ENCODE results near the gene DGLUCY.
"Not testable (repeated sequence)": the region's sequence is repeated elsewhere in the genome, so short reads cannot be mapped to it uniquely, and the experiment has no call there.

The DGLUCY gene

GRCh38 chr14:91211017-91211416 lies 97.1 kb downstream of the DGLUCY start:
- FAIRE-seq = peak; percentile 34

GRCh38 chr14:91214306-91214705 lies 100.4 kb downstream of the DGLUCY start:
- no peak for FAIRE-seq

GRCh38 chr14:91215381-91215780 lies 101.5 kb downstream of the DGLUCY start:
- FAIRE-seq = no peak

- no peak for FAIRE-seq
These were observed 102.9 kb downstream of the DGLUCY start for GRCh38 chr14:91216731-91217226.

- no peak for FAIRE-seq
These were observed 104.1 kb downstream of the DGLUCY start for GRCh38 chr14:91218014-91218413.

GRCh38 chr14:91219517-91220389 lies 105.9 kb downstream of the DGLUCY start:
- no peak for FAIRE-seq

GRCh38 chr14:91220581-91221000 lies 106.7 kb downstream of the DGLUCY start:
- FAIRE-seq = no peak

- FAIRE-seq = no peak
These were observed 107.4 kb downstream of the DGLUCY start for GRCh38 chr14:91221270-91221669.

- no peak for FAIRE-seq
These were observed 109.3 kb downstream of the DGLUCY start for GRCh38 chr14:91223028-91223783.

- FAIRE-seq = no peak
These were observed 111.2 kb downstream of the DGLUCY start for GRCh38 chr14:91225025-91225424.

- not testable (repeated sequence) for FAIRE-seq
These were observed 112.5 kb downstream of the DGLUCY start for GRCh38 chr14:91226360-91226759.

GRCh38 chr14:91227183-91227628 lies 113.3 kb downstream of the DGLUCY start:
- no peak for FAIRE-seq

GRCh38 chr14:91228112-91229004 lies 114.5 kb downstream of the DGLUCY start:
- FAIRE-seq = no peak

GRCh38 chr14:91229005-91229382 lies 115.1 kb downstream of the DGLUCY start:
- no peak for FAIRE-seq

- no peak for FAIRE-seq
These were observed 115.9 kb downstream of the DGLUCY start for GRCh38 chr14:91229743-91230200.

- no peak for FAIRE-seq
These were observed 116.6 kb downstream of the DGLUCY start for GRCh38 chr14:91230397-91231035.

- no peak for FAIRE-seq
These were observed 117.6 kb downstream of the DGLUCY start for GRCh38 chr14:91231446-91231845.

GRCh38 chr14:91232052-91232451 lies 118.2 kb downstream of the DGLUCY start:
- no peak for FAIRE-seq

GRCh38 chr14:91232603-91233002 lies 118.7 kb downstream of the DGLUCY start:
- no peak for FAIRE-seq

- FAIRE-seq = no peak
These were observed 120.3 kb downstream of the DGLUCY start for GRCh38 chr14:91233936-91234790.

- FAIRE-seq = no peak
These were observed 120.9 kb downstream of the DGLUCY start for GRCh38 chr14:91234791-91235114.

All from G401.6 (cell line).